ENCODE measurements around the gene PSMA5.

The PSMA5 gene

DNA sequence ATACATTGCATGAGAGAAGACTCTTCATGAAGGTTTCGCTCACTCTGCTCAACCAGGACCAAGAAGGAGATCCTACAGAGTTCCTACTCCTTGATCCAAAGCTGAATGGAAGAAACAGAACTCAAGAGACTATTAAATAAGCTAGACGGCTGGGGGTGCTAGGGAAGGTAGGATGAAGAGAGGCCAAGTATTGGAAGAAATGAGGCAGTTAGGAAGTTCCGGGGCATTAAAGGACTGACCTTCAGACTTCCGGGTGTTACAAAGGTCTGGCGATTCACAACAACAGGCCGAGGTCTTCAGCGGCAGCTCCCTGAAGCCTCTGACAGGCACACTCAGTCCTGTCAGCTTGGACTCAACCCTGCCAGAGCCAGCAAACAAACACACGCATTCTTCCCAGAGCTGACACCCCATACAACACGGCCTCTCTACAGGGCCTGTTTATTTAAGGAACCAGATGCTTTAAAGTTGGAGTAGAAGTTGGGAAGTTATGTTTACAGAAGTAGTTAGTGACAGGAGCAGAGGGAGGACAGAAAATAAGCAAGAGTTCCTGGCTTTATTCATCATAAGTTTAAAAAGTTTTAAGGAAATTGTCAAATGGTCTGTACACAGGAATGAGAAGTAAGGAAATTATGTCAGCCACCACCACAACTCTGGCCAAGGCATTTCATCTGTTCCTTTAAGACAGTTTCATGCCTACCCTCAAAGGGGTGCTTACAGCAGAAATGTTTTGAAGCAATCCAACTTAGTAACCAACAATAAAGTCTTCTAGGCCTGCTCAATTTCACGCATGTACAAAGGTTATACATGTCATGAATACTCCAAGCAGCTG lies 33.2 kb downstream of the PSMA5 start:
- Histone ChIP-seq H3K36me3 (replicated peaks) (no peaks in the 10 kb centered on the region), H3K27me3 (replicated peaks) (no peaks in the 10 kb centered on the region), H3K27ac (peak overlapping the region; percentile 78), H3K4me3 (ENCODE audit: low read depth, low read length) (peak overlapping the region; percentile 35)
- no peak for TF ChIP-seq CTCF (IDR thresholded peaks at IDR 0.05; ENCODE audit: low read depth, low read length, missing control alignments)
- peak; percentile 65 for DNase-seq
- in situ Hi-C loops (cut with HindIII; ENCODE audit: low pct_ligation_motif_present, low sequenced_read_pairs): no loop called here

- H3K36me3 ChIP-seq (replicated peaks): no peaks in the 10 kb centered on the region
These were observed 34.0 kb downstream of the PSMA5 start for GRCh38 chr1:109392037-109392787.

DNA sequence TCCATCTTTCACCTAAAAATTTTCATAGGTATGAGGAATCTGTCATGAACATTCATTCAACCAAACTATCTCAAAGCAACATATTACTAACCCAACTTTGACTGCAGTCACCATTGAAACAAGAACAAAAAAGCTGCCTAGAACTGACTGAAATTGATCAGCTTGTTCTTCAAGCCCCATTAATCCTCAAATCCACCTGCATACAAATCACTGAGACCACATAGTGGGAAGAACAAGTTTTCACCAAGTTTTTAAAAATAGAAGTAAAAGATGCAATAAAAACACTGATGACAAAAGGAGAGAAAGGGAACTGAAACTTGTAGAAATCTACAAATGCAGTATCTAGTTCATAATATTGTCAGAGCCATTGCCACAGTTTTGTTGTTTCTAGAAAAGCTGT lies 34.6 kb downstream of the PSMA5 start:
- in situ Hi-C loops (cut with HindIII; ENCODE audit: low pct_ligation_motif_present, low sequenced_read_pairs): no loop called here
- Histone ChIP-seq H3K27me3 (replicated peaks) (no peaks in the 10 kb centered on the region), H3K36me3 (replicated peaks) (no peaks in the 10 kb centered on the region), H3K27ac (peak overlapping the region; percentile 78), H3K4me3 (ENCODE audit: low read depth, low read length) (no peak overlapping the region)
- DNase-seq: no peak
- no peak for TF ChIP-seq CTCF (IDR thresholded peaks at IDR 0.05; ENCODE audit: low read depth, low read length, missing control alignments)

More at GRCh38 chr1:109392037-109392787, 34.0 kb downstream of the PSMA5 start:
- Histone ChIP-seq H3K27ac (peak overlapping the region; percentile 78), H3K27me3 (replicated peaks) (no peaks in the 10 kb centered on the region), H3K4me3 (ENCODE audit: low read depth, low read length) (peak overlapping the region; percentile 35)
- no peak for DNase-seq
- in situ Hi-C loops (cut with HindIII; ENCODE audit: low pct_ligation_motif_present, low sequenced_read_pairs): no loop called here
- TF ChIP-seq CTCF (IDR thresholded peaks at IDR 0.05; ENCODE audit: low read depth, low read length, missing control alignments): no peak

DNA sequence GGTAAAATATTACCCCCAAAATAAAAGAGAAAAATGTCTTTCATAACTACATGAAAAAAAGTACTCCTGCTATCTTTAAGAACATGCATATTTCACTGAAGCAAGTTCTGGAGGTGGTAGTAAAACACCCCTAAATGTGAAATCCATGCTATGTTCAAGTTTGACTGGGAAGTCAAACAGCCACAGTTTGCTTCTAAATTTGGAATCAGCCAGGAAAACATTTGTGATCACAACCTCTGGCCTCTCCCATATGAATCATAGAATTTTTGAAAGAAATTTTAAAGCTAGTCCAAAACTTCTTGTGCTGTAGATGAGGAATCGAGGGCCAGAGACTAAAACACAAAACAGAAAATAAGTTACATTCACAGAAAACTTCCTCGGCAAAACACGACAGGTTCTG lies 35.1 kb downstream of the PSMA5 start:
- H3K36me3 ChIP-seq (replicated peaks): no peaks in the 10 kb centered on the region
- H3K27me3 ChIP-seq (replicated peaks): no peaks in the 10 kb centered on the region
- no peak for TF ChIP-seq CTCF (IDR thresholded peaks at IDR 0.05; ENCODE audit: low read depth, low read length, missing control alignments)
- H3K27ac ChIP-seq: peak overlapping the region; percentile 78
- DNase-seq: no peak
- no peak overlapping the region for H3K4me3 ChIP-seq (ENCODE audit: low read depth, low read length)
- in situ Hi-C loops (cut with HindIII; ENCODE audit: low pct_ligation_motif_present, low sequenced_read_pairs): no loop called here

GRCh38 chr1:109389638-109390341 lies 36.5 kb downstream of the PSMA5 start:
- Histone ChIP-seq H3K27ac (peak overlapping the region; percentile 78), H3K36me3 (replicated peaks) (no peaks in the 10 kb centered on the region), H3K27me3 (replicated peaks) (no peaks in the 10 kb centered on the region), H3K4me3 (ENCODE audit: low read depth, low read length) (no peak overlapping the region)
- no peak for DNase-seq
- no peak for TF ChIP-seq CTCF (IDR thresholded peaks at IDR 0.05; ENCODE audit: low read depth, low read length, missing control alignments)
- in situ Hi-C loops (cut with HindIII; ENCODE audit: low pct_ligation_motif_present, low sequenced_read_pairs): no loop called here

Data from brain microvascular endothelial cell (primary cell).